Activated naive CD4-positive, alpha-beta T cell treated with anti-CD3 and anti-CD28 coated beads for 36 hours (primary cell): ENCODE results near the gene ASCL4. TPM values are rescaled to one million over a fixed set of nuclear protein-coding genes. Genes with fewer than 3 reads are reported as not detected.

Experiments used
- CTCF ChIA-PET: fragments of 350-600 bp; sonication (Branson Sonifier 250); formaldehyde crosslinking; loops from one replicate; lab custom pipeline; 2021; ENCODE audit warnings: antibody characterized with exemption; lab: Charles Lee
- DNase-seq: peaks from one replicate; pipeline ENCODE4 v3.0.0-alpha.2; 2020
- H3K27ac Mint-ChIP-seq: one replicate; pipeline ENCODE4 v1.8.0; 2021; ENCODE audit warnings: mild to moderate bottlenecking, mixed read lengths
- H3K27me3 Mint-ChIP-seq: one replicate; pipeline ENCODE4 v1.8.0; 2021; ENCODE audit warnings: low read depth, mixed read lengths
- H3K36me3 Mint-ChIP-seq: one replicate; pipeline ENCODE4 v1.8.0; 2021; ENCODE audit warnings: low read depth, mixed read lengths
- H3K4me1 Mint-ChIP-seq: one replicate; pipeline ENCODE4 v1.8.0; 2021; ENCODE audit warnings: low read depth, mixed read lengths
- H3K4me3 Mint-ChIP-seq: one replicate; pipeline ENCODE4 v1.8.0; 2021; ENCODE audit warnings: mild to moderate bottlenecking, moderate library complexity, mixed read lengths
- H3K9me3 Mint-ChIP-seq: one replicate; pipeline ENCODE4 v1.8.0; 2021; ENCODE audit warnings: mixed read lengths
- intact Hi-C: fragments of 100-400 bp; cut with micrococcal nuclease; formaldehyde crosslinking; loops from one replicate; pipeline ENCODE4 v1.15.1; 2023
- total RNA-seq, 2 experiments: library from RNA; stranded (reverse); gene quantifications; one replicate each; pipeline ENCODE4 v1.2.3, GENCODE V29; 2021

Gene ASCL4
- total RNA-seq, 2 experiments from 2014 or later = not detected

- intact Hi-C loops = no loop called here
- no peaks in the 10 kb centered on the region for H3K36me3 Mint-ChIP-seq
- no peaks in the 10 kb centered on the region for H3K4me1 Mint-ChIP-seq
These were observed 5.8 kb downstream of the ASCL4 start for GRCh38 chr12:107780298-107780697.

GRCh38 chr12:107782067-107782466 lies 7.6 kb downstream of the ASCL4 start:
- no peak overlapping the region for H3K4me3 Mint-ChIP-seq

More at GRCh38 chr12:107780298-107780697, 5.8 kb downstream of the ASCL4 start:
- no peak overlapping the region for H3K27ac Mint-ChIP-seq
- peaks cover 31% of the 10 kb centered on the region for H3K27me3 Mint-ChIP-seq
- no peak overlapping the region for H3K4me3 Mint-ChIP-seq
- DNase-seq = no peak
- no peaks in the 10 kb centered on the region for H3K9me3 Mint-ChIP-seq
- CTCF ChIA-PET = interaction anchor here (0.8 kb wide), 1 partner anchor 173 kb away, joined by 3 read pairs; no protein-coding TSS in a partner anchor

DNA sequence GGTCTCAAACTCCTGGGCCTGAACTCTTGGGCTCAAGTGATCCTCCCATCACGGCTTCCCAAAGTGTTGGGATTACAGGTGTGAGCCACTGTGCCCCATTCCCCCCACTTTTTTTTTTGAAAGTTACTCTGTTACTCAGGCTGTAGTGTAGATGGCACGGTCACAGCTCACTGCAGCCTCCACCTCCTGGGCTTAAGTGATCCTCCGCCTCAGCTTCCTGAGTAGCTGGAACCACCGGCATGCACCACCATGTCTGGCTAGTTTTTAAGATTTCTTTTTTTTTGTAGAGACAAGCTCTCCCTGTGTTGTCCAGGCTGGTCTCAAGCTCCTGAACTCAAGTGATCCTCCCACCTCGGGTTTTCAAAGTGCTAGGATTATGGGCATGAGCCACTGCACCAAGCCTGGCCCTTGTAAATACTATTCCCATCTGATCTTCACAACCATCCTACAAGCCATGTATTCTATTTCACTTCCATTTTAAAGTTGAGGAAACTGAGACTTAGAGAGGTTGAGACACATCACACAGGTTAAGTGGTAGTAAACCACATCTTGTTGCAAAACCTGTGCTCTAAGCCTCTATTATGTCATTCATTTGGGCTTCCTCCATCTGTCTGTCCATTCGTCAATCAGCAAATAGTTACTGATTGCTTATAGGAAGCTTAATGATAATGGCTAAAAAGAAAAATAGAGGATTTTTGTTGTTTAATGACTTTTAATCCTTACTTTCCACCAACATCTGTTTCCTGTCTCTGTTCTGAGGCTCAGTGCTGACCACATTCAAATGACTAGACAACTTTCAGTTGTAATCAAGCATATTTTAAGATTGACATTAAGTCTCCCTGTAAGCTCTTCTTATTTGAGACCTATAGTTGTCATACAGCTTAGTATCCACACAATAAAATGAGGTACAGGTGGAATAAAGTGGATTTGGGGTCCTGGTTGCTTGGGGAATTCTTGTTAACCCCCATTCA lies 9.2 kb downstream of the ASCL4 start:
- no peak for DNase-seq
- H3K27me3 Mint-ChIP-seq = peaks cover 10% of the 10 kb centered on the region
- H3K9me3 Mint-ChIP-seq = no peaks in the 10 kb centered on the region
- H3K4me1 Mint-ChIP-seq = no peaks in the 10 kb centered on the region
- CTCF ChIA-PET = interaction anchor here (1.1 kb wide), 1 partner anchor 113 kb away, joined by 3 read pairs; no protein-coding TSS in a partner anchor
- no peaks in the 10 kb centered on the region for H3K36me3 Mint-ChIP-seq
- intact Hi-C loops = no loop called here
- H3K4me3 Mint-ChIP-seq = no peak overlapping the region
- no peak overlapping the region for H3K27ac Mint-ChIP-seq

More at GRCh38 chr12:107782067-107782466, 7.6 kb downstream of the ASCL4 start:
- no peak for DNase-seq
- no peaks in the 10 kb centered on the region for H3K9me3 Mint-ChIP-seq
- no peaks in the 10 kb centered on the region for H3K36me3 Mint-ChIP-seq
- peaks cover 19% of the 10 kb centered on the region for H3K27me3 Mint-ChIP-seq
- CTCF ChIA-PET = no interaction called here
- no peak overlapping the region for H3K27ac Mint-ChIP-seq
- intact Hi-C loops = no loop called here
- H3K4me1 Mint-ChIP-seq = no peaks in the 10 kb centered on the region

GRCh38 chr12:107788281-107788680 lies 13.8 kb downstream of the ASCL4 start:
- Mint-ChIP-seq H3K4me1 (no peaks in the 10 kb centered on the region), H3K27ac (no peak overlapping the region), H3K9me3 (peaks cover 5% of the 10 kb centered on the region), H3K36me3 (no peaks in the 10 kb centered on the region), H3K4me3 (no peak overlapping the region), H3K27me3 (no peaks in the 10 kb centered on the region)
- no peak for DNase-seq
- intact Hi-C loops = no loop called here
- CTCF ChIA-PET = no interaction called here

DNA sequence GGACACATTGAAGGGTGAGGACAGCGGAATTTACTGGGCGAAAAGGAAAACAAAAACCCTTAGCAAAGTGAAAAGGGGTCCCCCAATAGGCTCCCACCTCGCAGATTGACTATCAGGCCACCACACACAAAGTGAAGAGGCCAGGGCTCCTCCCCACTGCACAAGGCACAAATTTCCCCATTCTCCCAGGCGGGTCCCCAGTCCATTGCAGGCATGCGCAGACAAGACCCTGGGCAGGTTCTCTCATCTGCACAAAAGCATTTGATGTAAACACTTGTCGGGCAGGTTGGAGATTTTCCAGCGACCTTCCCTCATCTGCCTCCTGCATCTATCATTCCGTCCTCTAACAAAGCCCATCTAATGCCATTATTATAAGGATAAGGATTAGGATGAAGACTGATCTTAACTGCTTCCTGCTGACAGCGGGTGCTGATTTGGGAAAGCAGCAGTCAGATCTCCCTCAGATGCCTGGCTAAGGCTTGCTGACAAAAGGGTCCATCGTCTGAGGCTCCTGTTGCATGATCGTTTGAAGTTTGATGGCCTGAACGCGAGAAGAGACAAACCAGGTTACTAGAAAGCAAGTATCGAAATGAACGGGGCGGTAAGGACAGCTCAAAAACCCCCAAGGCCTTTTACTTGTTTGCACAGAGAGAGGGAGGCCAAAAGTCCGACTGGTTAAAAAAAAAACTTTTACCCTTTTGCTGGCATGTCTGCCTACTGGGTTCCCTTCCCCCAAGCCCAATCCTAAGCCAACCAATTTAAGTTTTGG lies 14.4 kb downstream of the ASCL4 start:
- peaks cover 2% of the 10 kb centered on the region for H3K27me3 Mint-ChIP-seq
- H3K36me3 Mint-ChIP-seq = no peaks in the 10 kb centered on the region
- intact Hi-C loops = no loop called here
- peaks cover 5% of the 10 kb centered on the region for H3K9me3 Mint-ChIP-seq
- DNase-seq = no peak
- CTCF ChIA-PET = no interaction called here
- H3K4me3 Mint-ChIP-seq = no peak overlapping the region
- no peak overlapping the region for H3K27ac Mint-ChIP-seq
- H3K4me1 Mint-ChIP-seq = no peaks in the 10 kb centered on the region

- Mint-ChIP-seq H3K36me3 (no peaks in the 10 kb centered on the region), H3K27me3 (peaks cover 18% of the 10 kb centered on the region), H3K4me3 (no peak overlapping the region), H3K27ac (no peak overlapping the region), H3K9me3 (peaks cover 5% of the 10 kb centered on the region), H3K4me1 (no peaks in the 10 kb centered on the region)
- CTCF ChIA-PET = no interaction called here
- no peak for DNase-seq
- intact Hi-C loops = no loop called here
These were observed 17.1 kb downstream of the ASCL4 start for GRCh38 chr12:107791465-107792089.

DNA sequence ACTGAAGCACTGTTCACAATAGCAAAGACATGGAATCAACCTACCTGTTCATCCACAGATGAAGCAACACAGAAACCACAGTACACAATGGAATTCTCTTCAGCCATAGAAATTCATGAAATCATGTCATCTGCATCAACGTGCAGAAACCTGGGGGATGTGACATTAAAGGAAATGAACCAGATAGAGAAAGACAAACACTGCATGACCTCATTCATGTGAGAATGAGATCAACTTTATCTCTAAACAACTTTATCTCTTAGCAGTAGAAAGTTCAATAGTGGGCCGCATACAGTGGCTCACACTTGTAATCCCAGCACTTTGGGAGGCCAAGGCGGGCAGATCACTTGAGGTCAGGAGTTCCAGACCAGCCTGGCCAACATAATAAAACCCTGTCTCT lies 19.9 kb downstream of the ASCL4 start:
- CTCF ChIA-PET = no interaction called here
- intact Hi-C loops = no loop called here
- Mint-ChIP-seq H3K4me1 (no peaks in the 10 kb centered on the region), H3K36me3 (no peaks in the 10 kb centered on the region), H3K4me3 (no peak overlapping the region), H3K27ac (no peak overlapping the region), H3K9me3 (peaks cover 5% of the 10 kb centered on the region), H3K27me3 (peaks cover 22% of the 10 kb centered on the region)
- no peak for DNase-seq

DNA sequence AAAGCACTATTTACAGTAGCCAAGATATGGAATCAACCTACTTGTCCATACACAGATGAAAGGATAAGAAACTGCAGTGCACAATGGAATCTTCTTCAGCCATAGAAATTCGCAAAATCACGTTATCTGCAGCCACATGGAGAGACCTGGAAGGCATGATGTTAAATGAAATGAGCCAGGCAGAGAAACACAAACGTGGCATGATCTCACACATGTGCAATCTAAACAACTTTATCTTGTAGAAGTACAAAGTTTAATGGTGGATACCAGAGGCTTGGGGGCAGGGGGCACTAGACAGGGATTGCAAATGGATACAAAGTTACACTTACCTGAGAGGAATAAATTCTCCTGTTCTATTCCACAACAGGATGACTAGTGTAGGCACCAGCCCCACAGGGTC lies 24.1 kb downstream of the ASCL4 start:
- Mint-ChIP-seq H3K36me3 (no peaks in the 10 kb centered on the region), H3K4me3 (no peak overlapping the region), H3K27ac (no peak overlapping the region), H3K9me3 (no peaks in the 10 kb centered on the region), H3K27me3 (peaks cover 22% of the 10 kb centered on the region), H3K4me1 (no peaks in the 10 kb centered on the region)
- intact Hi-C loops = no loop called here
- DNase-seq = no peak
- CTCF ChIA-PET = no interaction called here

- no peak for DNase-seq
- no peaks in the 10 kb centered on the region for H3K4me1 Mint-ChIP-seq
- CTCF ChIA-PET = no interaction called here
- no peak overlapping the region for H3K4me3 Mint-ChIP-seq
- no peak overlapping the region for H3K27ac Mint-ChIP-seq
- H3K36me3 Mint-ChIP-seq = no peaks in the 10 kb centered on the region
- H3K27me3 Mint-ChIP-seq = peaks cover 4% of the 10 kb centered on the region
- no peaks in the 10 kb centered on the region for H3K9me3 Mint-ChIP-seq
- intact Hi-C loops = no loop called here
These were observed 26.6 kb downstream of the ASCL4 start for GRCh38 chr12:107801150-107801549.

GRCh38 chr12:107803092-107803491 lies 28.6 kb downstream of the ASCL4 start:
- Mint-ChIP-seq H3K27ac (no peak overlapping the region), H3K36me3 (no peaks in the 10 kb centered on the region), H3K27me3 (no peaks in the 10 kb centered on the region), H3K4me3 (no peak overlapping the region), H3K9me3 (no peaks in the 10 kb centered on the region), H3K4me1 (no peaks in the 10 kb centered on the region)
- intact Hi-C loops = no loop called here
- CTCF ChIA-PET = interaction anchor here (0.6 kb wide), 1 partner anchor 681 kb away, joined by 3 read pairs; no protein-coding TSS in a partner anchor
- DNase-seq = no peak

DNA sequence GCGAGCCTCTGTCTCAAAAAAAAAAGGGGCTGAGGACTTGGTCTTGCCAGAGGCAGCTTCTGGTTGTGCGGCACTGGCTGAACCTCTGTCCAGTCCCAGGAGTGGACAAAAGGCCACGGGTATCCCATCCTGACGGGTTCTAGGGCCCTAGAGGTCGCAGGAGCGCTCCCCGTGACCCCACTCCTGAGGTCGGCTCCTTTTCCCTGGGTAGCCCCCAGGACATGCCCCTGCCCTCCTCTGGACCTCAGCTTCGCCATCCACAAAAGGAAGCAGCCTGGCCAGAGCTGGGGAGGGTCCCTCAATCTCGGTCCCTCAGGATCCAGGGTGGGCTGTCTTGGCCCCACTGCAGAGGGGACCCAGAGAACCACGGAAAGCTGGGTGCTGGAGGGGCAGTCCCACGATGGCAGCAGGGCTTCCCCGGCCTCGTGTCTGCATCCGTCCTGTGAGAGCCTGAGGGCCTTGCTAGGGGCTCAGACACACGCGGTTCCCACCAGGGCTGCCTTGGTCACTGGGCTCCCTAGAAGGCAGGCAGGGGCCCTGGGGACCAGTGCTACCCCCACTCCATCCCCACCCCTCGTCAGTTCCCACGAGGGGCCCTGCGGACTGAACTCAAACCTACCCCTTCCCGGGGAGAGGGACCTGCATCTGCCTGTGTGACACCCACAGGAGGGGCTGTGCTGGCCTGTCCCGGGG lies 31.1 kb downstream of the ASCL4 start:
- Mint-ChIP-seq H3K27ac (no peak overlapping the region), H3K4me3 (no peak overlapping the region), H3K4me1 (no peaks in the 10 kb centered on the region), H3K27me3 (peaks cover 5% of the 10 kb centered on the region), H3K9me3 (no peaks in the 10 kb centered on the region), H3K36me3 (no peaks in the 10 kb centered on the region)
- CTCF ChIA-PET = no interaction called here
- no peak for DNase-seq
- intact Hi-C loops = no loop called here
